GM21737 (cell line): Measurements from ENCODE around the gene TRIM17.
"Not testable (repeated sequence)": the region's sequence is repeated elsewhere in the genome, so short reads cannot be mapped to it uniquely, and the experiment has no call there.

Experiments
- ATAC-seq: cut with Tn5 transposase; IDR thresholded peaks from one replicate; pipeline ENCODE4 v1.9.1; 2021; ENCODE audit warnings: mild to moderate bottlenecking, moderate library complexity; ENCODE audit not compliant: unreplicated experiment

The TRIM17 gene

GRCh38 chr1:228450200-228450599, 33.5 kb upstream of the TRIM17 start:
- ATAC-seq = no peak

DNA sequence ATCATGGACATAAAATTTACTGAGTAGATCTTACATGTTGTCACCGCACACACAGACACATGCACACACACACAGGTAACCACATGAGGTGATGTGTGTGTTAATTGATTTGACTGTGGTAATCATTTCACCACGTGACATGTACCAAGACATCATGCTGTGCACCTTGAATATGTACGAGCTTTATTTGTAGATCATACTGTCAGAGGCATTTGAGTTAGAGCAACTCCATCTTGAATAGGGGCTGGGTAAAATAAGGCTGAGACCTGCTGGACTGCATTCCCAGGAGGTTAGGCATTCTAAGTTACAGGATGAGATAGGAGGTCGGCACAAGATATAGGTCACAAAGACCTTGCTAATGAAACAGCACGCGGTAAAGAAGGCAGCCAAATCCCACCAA, 31.7 kb upstream of the TRIM17 start:
- ATAC-seq = no peak

DNA sequence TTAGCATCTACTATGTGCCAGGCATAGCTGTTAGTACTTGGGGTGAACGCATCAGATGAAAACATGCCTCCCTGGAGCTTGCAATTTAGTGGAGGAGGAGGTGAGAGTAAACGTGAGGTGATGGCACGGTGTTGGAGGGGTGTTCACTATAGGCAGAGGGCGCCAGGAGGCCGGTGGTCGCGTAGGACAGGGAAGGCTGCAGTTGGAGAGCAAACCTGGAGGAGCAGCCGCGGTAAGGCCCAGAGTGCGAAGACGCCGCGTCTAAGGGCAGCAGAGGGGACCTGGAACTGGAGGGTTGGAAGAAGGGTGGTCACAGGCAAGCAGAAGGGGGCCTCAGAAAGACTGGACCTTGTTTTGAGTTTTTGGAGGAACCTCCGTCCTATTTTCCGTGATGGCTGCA, 30.2 kb upstream of the TRIM17 start:
- ATAC-seq = no peak

- ATAC-seq = no peak
Measured at GRCh38 chr1:228445843-228446650, 29.4 kb upstream of the TRIM17 start.

DNA sequence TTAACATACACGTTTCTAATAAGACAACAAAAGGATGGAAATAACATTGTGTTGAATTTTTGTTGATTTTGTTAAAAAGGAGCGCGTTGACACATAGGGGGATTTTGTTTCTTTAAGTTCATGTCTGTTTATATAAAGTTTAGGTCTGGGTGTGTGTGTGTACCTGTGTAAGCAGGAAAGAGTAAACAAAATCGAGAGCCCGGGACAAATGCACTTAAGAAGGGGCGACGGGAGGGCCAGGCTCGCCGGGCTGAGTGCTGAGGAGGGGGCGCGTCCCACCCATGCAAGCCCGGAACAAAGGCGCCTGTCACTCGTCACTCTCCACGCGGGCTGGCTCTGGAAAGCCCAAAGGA, 28.8 kb upstream of the TRIM17 start:
- ATAC-seq = no peak

DNA sequence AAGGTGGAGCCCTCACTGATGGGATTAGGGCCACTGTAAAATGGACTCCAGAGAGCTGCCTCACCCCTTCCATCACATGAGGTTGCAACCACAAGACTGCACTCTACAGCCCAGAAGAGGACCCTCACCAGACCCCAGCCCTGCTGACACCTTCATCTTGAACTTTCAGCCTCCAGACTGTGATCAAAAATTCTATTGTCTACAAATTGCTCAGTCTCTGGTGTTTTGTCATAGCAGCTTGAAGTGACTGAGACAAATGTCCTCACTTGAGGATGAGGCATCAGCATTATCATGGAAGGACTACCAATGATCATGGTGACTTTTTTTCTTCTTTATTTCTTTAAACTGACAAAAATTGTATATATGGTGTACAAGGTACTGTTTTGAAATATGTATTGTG, 26.7 kb upstream of the TRIM17 start:
- ATAC-seq = no peak

DNA sequence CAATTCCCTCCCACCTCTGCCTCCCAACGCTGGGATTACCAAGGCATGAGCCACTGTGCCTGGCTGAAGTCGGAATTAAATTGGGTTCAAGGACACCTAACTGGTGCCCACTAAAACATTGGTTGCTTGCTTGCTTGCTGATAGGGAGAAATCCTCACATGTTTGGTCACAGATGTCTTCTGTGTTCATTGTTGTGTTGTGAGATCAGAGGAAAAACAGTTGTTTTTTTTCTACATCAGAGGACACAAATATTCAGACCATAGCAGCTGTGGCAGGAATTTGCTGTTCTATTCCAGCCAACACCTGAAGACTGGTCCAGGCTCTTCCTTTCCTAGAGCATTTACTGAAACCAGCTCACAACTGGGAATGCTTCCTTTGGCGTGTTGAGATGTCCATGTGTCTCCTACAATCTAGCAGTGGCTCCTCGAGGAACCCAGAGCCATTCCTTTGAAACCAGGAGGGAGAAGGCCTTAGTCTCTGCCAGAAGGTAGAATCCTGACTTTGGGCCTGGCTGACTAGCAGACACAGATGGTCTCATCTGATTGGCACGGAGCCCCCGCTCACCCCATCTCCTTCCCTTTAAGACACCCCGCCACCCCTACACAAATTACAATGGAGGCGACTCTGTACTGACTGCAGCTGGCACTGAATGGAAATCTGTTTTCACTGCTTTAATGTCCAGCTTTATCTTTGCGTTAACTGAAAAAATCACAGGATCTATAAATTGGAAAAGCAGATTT, 24.3 kb upstream of the TRIM17 start:
- ATAC-seq = no peak

GRCh38 chr1:228438266-228438665, 21.6 kb upstream of the TRIM17 start:
- ATAC-seq = no peak

- ATAC-seq = no peak
Measured at GRCh38 chr1:228437424-228437962, 20.8 kb upstream of the TRIM17 start.

- no peak for ATAC-seq
Measured at GRCh38 chr1:228434689-228435088, 18.0 kb upstream of the TRIM17 start.

- not testable (repeated sequence) for ATAC-seq
Measured at GRCh38 chr1:228433337-228434053, 16.8 kb upstream of the TRIM17 start.

GRCh38 chr1:228430243-228430642, 13.6 kb upstream of the TRIM17 start:
- ATAC-seq = no peak

GRCh38 chr1:228429698-228430097, 13.0 kb upstream of the TRIM17 start:
- no peak for ATAC-seq

GRCh38 chr1:228429007-228429406, 12.3 kb upstream of the TRIM17 start:
- no peak for ATAC-seq

DNA sequence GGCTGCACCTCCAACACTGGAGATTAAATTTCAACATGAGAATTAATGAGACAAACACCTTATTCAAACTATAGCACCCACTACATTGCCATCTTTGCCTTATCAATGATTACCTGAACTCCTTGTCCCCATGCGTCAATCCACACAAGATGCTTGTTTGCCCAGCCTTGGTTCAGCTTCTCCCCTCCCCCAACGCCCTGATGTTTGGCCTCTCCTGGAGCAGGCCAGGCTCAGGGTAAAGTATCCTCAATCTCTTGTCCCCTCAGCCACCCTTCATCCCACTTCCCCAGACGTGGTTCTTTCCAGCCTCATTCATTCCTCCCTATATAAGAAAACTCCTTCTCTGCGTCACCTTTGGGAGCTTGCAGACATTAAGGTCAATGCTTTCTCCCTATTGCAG, 11.8 kb upstream of the TRIM17 start:
- no peak for ATAC-seq

- no peak for ATAC-seq
Measured at GRCh38 chr1:228426518-228427175, 10.0 kb upstream of the TRIM17 start.

DNA sequence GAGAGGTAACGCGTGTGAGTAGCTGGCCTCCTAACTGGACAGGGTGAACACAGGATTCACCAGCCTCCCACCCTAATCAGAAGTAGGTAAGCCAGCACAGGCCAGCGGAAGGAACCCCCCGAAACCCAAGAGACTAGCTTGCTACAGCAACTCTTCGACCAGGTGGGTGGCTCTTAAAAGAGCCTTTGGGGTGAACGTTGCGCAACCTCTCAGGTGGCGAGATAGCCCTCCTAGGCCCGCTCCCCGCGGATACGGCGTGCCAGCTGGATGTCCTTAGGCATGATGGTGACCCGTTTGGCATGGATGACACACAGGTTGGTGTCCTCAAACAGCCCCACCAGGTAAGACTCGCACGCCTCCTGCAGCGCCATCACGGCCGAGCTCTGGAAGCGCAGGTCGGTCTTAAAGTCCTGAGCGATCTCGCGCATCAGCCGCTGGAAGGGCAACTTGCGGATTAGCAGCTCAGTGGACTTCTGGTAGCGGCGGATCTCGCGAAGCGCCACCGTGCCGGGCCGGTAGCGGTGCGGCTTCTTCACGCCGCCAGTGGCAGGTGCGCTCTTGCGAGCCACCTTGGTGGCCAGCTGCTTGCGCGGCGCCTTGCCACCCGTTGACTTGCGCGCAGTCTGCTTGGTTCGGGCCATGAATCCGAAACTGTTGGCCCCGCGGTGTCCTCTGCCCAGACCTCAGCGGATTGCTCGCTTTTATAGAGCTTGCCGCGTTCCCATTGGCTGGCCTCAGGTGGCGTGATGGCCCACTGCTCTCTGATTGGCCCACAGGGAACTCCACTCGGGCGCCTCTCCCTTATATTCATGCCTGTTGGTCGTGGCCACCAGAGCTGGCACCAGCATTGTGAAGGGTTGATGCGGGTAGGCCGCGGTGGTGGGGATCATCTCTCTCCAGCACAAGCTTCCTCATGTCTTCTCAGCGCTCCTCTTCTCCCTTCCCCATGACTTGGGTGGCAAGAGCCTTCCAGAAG, 8.3 kb upstream of the TRIM17 start:
- ATAC-seq = no peak

GRCh38 chr1:228423404-228424053, 6.9 kb upstream of the TRIM17 start:
- no peak for ATAC-seq
